Measurements from ENCODE around the gene CGB8. TPM values are rescaled to one million over a fixed set of nuclear protein-coding genes. Genes with fewer than 3 reads are reported as not detected.

The CGB8 gene
- total RNA-seq, 6 experiments from 2014 or later = 0.83 to 3.8 (median 3.7) TPM; not detected in 1

GRCh38 chr19:49069026-49069425 lies 20.1 kb upstream of the CGB8 start:
- Mint-ChIP-seq H3K4me1 (ENCODE audit: low read depth) (peaks cover 39% of the 10 kb centered on the region), H3K9me3 (peaks cover 24% of the 10 kb centered on the region), H3K27me3 (ENCODE audit: insufficient read depth) (peaks cover 29% of the 10 kb centered on the region), H3K36me3 (ENCODE audit: low read depth) (peaks cover 34% of the 10 kb centered on the region), H3K27ac (peak overlapping the region; percentile 62; the same call in 1 of the 2 replicates), H3K4me3 (no peak overlapping the region)
- peak; percentile 42 for DNase-seq
- TF ChIP-seq CTCF (IDR thresholded peaks at IDR 0.05) = no peak

- Mint-ChIP-seq H3K27ac (no peak overlapping the region), H3K9me3 (peaks cover 18% of the 10 kb centered on the region), H3K36me3 (ENCODE audit: low read depth) (peaks cover 29% of the 10 kb centered on the region), H3K4me1 (ENCODE audit: low read depth) (peaks cover 24% of the 10 kb centered on the region), H3K27me3 (ENCODE audit: insufficient read depth) (peaks cover 21% of the 10 kb centered on the region), H3K4me3 (no peak overlapping the region)
- TF ChIP-seq CTCF (IDR thresholded peaks at IDR 0.05) = no peak
- no peak for DNase-seq
Measured at GRCh38 chr19:49067554-49067953, 18.6 kb upstream of the CGB8 start.

- Mint-ChIP-seq H3K27ac (no peak overlapping the region; the same call in 1 of the 2 replicates), H3K36me3 (ENCODE audit: low read depth) (peaks cover 29% of the 10 kb centered on the region), H3K9me3 (peaks cover 17% of the 10 kb centered on the region), H3K4me1 (ENCODE audit: low read depth) (peaks cover 24% of the 10 kb centered on the region), H3K4me3 (no peak overlapping the region), H3K27me3 (ENCODE audit: insufficient read depth) (peaks cover 16% of the 10 kb centered on the region)
- DNase-seq = no peak
- TF ChIP-seq CTCF (IDR thresholded peaks at IDR 0.05) = no peak
Measured at GRCh38 chr19:49065905-49066512, 17.1 kb upstream of the CGB8 start.

GRCh38 chr19:49064768-49065611 lies 16.1 kb upstream of the CGB8 start, which contains the start of gene NTF4:
NTF4 (minus strand) TSS chr19:49064818; CDS start chr19:49061997, 2,821 bp downstream.
- TF ChIP-seq CTCF (IDR thresholded peaks at IDR 0.05) = no peak
- Mint-ChIP-seq H3K36me3 (ENCODE audit: low read depth) (peaks cover 23% of the 10 kb centered on the region), H3K4me3 (no peak within 1 kb of the TSS; the same call in 1 of the 2 replicates), H3K4me1 (ENCODE audit: low read depth) (peaks cover 29% of the 10 kb centered on the region), H3K9me3 (peaks cover 12% of the 10 kb centered on the region), H3K27ac (no peak within 1 kb of the TSS; the same call in 1 of the 2 replicates), H3K27me3 (ENCODE audit: insufficient read depth) (peaks cover 15% of the 10 kb centered on the region)
- DNase-seq = no peak

- no peak for TF ChIP-seq CTCF (IDR thresholded peaks at IDR 0.05)
- peaks cover 20% of the 10 kb centered on the region for H3K36me3 Mint-ChIP-seq (ENCODE audit: low read depth)
- no peak overlapping the region for H3K27ac Mint-ChIP-seq
- H3K4me3 Mint-ChIP-seq = no peak overlapping the region; the same call in 1 of the 2 replicates
- H3K9me3 Mint-ChIP-seq = peaks cover 5% of the 10 kb centered on the region
- H3K27me3 Mint-ChIP-seq (ENCODE audit: insufficient read depth) = peaks cover 15% of the 10 kb centered on the region
- H3K4me1 Mint-ChIP-seq (ENCODE audit: low read depth) = peaks cover 27% of the 10 kb centered on the region
- DNase-seq = no peak
Measured at GRCh38 chr19:49064029-49064629, 15.2 kb upstream of the CGB8 start.
